EH (cell line): ENCODE data around the gene SYT14.
"Not testable (repeated sequence)": the region's sequence is repeated elsewhere in the genome, so short reads cannot be mapped to it uniquely, and the experiment has no call there.

ENCODE experiments used
- DNase-seq: peaks from one replicate; pipeline ENCODE4 v3.0.0-alpha.2; 2015; ENCODE audit warnings: low read depth

Gene SYT14

DNA sequence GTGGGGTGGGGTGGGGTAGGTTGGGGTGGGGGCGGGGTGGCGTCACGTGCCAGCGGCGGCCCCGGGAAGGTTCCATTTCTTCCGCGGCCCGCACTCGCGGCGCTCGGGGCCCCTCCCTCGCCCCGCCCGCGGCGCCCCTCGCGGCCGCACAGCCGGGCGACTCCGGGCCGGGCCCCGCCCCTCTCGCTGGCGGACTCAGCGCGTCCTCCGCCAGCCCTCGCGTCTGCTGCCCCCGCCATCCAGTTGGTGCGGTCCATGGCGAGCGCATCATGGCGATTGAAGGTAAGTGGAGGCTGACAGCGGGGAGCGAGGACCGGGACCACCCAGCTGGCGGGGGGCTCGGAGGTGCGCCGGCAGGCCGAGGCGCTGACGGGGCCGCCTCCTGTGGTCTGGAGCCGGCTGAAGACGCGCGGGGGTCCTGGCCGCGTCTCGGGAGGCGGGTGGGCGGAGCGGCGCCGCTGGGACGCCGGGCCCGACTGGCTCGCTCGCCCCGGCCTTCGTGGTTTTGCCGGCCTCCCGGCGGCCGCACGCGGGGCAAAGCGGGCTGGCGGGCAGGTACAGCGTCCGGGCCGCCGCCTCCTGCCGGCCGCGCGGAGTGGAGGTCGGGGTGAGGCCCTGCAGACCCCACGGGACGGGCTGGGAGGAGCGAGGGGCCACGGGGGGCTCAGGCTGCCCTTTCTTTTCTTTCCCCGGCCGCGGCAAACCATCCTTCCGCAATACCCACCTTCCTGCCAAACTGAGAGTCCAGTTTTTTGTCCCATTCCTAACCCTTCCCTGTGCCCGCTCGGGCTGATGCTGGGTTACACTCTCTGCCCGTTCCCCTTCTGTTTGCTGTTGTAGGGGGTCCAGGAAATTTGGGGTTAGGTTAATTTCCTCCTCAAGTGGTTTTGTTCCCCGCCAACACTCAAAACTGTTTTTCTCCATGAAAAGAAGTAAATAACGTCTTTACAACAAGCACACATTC is at the start of gene SYT14:
Gene SYT14, plus strand, starts transcription at position 222 of the 964 bp plus-strand sequence. Its CDS starts 48 bp downstream, at position 270.
- peak; percentile 67 for DNase-seq

DNA sequence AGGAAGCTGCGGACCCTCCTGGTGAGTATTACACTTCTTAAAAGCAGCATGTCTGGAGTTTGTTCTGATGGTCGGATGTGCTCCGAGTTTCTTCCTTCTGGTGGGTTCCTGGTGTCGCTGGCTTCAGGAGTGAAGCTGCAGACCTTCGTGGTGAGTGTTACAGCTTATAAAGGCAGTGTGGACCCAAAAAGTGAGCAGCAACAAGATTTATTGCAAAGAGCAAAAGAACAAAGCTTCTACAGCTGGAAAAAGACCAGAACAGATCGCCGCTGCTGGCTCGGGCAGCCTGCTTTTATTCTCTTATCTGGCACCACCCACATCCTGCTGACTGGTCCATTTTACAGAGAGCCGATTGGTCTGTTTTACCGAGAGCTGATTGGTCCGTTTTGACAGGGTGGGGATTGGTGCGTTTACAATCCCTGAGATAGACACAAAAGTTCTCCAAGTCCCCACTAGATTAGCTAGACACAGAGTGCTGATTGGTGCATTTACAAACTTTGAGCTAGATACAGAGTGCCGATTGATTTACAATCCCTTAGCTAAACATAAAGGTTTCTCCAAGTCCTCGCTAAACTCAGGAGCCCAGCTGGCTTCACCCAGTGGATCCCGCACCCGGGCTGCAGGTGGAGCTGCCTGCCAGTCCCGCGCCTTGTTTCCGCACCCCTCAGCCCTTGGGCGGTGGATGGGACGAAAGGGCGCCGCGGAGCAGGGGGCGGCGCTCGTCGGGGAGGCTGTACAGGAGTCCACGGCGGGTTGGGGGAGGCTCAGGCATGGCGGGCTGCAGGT is 49.5 kb upstream of the SYT14 start:
- not testable (repeated sequence) for DNase-seq

DNA sequence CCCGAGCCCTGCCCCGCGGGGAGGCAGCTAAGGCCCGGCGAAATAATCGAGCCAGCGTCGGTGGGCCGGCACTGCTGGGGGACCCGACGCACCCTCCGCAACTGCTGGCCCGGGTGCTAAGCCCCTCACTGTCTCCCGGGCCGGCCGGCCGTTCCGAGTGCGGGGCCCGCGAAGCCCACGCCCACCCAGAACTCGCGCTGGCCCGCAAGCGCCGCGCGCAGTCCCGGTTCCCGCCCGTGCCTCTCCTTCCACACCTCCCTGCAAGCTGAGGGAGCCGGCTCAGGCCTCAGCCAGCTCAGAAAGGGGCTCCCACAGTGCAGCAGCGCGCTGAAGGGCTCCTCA is 49.0 kb upstream of the SYT14 start:
- DNase-seq = no peak

DNA sequence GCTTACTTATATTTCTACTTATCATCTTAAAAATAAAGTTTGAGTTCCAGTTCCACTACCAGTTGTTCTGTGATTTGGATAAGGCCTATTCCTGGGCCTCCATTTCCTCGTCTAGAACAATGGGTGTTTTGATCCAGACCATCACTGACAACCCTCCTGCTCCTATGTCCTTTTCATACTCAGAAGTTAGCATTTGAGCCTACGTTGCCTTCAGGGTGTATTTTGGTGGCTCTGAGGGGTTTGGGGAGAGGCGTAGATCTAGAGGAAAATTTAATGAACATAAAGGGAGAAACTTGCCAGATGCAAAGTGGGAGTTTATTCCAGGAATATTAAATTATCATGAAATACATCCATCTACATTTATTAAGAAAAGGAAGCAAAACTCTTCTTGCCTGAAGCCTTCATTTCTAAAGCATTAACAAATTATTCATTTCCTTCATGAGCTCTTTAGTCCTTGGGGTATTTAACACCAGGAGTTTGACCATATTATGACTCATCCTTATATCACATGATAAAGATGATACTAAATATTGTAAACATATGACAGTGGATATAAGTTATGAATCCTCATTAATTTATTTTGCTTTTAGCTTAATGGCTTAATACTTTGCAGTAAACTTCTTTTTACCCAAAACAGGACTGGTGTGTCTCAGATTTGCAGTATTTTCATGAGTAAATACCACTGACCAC is 47.2 kb upstream of the SYT14 start:
- peak; percentile 59 for DNase-seq

DNA sequence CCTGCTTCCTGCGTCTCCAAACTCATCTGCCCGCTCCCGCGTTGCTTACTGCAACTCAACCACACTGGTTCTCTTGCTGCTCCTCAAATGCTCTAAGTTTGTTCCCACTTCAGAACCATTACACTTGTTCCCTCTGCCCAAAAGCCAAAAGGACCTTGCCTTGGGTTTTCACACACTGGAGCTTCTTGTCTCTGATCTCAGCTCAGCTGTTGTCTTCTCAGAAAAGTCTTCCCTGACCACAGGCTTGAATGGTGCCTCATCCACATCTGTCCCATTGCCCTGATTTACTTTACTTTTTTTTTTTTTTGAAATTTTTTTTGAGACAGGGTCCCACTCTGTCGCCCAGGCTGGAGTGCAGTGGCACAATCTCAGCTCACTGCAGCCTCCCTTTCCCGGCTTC is 44.3 kb upstream of the SYT14 start:
- DNase-seq = no peak

DNA sequence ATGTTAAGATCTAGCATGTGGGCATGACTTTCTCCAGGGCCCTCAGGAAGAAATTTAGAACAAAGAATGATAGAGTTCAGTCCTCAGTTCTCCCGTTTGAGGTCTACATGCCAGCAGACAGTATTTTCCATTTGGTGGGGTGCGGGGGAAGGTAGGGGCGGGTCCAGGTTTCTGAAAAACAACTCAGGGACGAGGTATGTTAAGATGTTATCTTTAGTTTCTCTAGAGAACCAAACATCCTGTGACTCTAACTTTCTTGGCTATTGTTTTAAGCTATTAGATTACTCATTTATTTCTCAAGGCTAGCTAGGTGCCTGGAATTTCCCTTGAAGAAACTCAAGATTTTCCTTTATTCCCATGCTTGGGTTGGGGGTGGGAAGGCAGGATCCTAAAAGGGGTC is 42.3 kb upstream of the SYT14 start:
- peak; percentile 79 for DNase-seq

DNA sequence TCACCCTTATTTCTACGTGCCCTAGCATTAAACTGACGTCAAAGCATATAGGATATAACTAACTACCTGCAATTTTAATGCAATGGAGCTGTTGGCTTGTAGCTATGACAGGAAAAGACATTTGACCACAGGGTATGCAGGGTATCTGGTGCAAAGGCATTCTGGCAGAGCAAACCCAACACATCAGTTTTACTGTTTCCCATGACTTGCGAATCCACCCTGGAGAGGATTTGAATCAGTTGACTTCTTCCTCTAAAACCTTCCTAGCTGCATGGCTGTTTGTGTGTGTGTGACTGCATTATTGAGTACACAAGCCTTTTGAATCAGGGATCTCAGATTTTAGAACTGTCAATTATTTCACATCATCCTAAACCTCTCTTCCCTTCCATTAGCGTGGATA is 41.7 kb upstream of the SYT14 start:
- peak; percentile 49 for DNase-seq

DNA sequence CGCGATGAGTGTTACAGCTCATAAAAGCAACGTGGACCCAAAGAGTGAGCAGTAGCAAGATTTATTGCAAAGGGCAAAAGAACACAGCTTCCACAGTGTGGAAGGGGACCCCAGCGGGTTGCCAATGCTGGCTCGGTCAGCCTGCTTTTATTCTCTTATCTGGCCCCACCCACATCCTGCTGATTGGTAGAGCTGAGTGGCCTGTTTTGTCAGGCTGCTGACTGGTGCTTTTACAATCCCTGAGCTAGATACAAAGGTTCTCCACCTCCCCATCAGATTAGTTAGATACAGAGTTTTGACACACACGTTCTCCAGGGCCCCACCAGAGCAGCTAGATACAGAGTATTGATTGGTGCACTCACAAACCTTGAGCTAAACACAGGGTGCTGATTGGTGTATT is 39.7 kb upstream of the SYT14 start:
- not testable (repeated sequence) for DNase-seq

DNA sequence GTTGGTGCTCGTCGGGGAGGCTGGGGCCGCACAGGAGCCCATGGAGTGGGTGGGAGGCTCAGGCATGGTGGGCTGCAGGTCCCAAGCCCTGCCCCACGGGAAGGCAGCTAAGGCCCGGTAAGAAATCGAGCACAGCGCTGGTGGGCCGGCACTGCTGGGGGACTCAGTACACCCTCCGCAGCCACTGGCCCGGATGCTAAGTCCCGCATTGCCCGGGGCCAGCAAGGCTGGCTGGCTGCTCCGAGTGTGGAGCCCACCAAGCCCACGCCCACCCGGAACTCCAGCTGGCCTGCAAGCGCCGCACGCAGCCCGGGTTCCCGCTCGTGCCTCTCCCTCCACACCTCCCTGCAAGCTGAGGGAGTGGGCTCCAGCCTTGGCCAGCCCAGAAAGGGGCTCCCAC is 39.2 kb upstream of the SYT14 start:
- not testable (repeated sequence) for DNase-seq

DNA sequence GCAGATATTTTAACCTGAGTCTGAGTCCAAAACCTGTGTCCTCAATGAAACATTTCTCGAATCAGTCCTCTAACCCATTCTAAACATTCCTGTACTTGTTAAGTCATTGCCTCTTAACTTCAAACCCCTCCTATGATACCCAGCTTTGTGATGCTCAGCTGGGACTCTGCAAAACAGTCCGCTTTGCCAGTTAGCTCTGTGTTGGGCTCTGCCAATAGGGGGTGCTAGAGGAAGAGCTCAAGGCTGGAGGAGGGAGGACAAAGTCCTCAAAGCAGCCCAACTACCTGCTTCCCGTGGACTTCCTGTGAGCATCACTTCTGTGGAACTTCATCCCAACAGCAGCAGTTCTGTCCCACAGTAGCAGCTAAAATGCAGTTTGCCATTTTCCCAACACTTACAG is 38.1 kb upstream of the SYT14 start:
- peak; percentile 7 for DNase-seq

DNA sequence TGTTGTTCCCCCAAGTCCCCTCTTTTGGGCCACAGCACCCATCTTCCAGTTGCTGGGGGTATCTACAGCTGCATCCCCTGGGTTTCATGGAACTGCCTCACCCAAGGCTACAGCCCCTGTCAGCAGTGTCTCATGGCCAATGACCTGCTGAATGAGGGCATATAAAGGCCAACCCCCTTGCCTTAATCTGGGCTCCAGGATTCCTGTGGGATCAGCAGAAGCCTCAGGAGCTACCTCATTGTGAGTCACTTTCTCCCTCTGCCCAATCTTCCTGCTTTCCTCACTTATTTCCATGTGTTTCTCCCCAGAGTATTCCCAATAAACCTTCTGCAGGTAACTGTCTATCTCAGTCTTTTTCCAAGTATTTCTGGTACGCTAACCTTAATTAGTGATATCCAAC is 37.3 kb upstream of the SYT14 start:
- DNase-seq = peak; percentile 79

DNA sequence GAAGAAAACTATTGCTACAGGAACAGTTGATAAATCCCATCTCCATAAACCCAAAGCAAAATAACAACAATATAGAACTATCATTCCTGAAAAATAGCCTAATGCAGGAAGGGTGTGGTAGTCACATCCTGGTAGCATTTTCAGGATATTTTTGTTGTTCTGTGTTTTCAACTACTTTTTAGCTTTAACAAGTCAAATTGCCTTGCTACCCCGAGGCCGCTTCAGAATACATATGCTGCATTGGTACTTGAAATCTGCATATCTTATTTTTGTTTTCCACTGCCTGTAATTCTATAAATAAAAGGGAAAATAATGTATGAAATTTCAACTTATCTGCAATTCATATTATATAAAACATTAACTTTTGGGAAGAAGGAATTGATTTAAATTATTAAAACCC is 36.8 kb upstream of the SYT14 start:
- DNase-seq = no peak

DNA sequence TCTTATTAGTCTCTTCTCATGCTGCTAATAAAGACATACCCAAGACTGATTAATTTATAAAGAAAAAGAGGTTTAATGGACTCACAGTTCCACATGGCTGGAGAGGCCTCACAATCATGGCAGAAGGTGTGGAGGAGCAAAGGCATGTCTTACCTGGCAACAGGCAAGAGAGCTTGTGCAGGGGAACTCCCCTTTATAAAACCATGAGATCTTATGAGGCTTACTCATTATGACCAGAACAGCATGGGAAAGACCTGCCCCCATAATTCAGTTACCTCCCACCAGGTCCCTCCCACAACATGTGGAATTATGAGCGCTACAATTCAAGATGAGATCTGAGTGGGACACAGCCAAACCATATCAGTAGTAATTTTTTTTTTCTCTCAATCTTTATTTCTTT is 33.2 kb upstream of the SYT14 start:
- DNase-seq = not testable (repeated sequence)

DNA sequence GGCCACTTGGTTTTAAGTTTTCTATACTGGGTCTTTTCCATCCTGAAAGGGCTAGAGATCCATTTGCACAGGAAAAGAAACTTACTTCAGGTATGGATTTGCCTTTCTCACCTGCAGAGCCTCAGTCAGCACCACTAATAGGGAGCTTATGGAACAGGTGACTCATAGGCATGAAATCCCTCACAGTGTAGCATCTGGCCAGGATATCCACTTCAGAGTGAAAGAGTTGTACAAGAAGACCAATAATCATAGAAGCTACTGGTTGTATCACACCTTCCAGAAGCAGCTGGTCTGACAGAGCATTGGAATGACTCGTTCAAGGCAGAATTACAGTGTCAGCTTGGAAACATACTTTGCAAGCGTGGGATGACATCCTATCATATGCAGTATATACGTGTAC is 26.3 kb upstream of the SYT14 start:
- no peak for DNase-seq

DNA sequence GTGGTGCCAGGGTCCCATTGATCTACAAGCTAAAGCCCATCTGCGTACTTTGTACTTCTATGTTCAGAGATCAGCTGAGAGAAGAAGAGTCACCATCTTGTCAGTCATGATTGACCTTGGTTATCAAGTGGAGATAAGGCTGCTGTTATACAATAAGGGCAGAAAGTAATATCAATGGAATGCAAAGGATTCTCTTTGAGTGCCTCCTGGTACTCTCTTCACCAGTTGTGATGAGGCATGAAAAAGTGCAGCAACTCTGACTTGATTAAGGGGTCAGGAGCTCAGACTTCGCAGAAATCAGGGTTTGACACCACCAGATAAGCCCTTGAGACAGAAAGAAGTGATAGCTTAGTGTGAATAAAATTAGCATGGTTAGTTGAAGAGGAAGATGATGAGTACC is 25.7 kb upstream of the SYT14 start:
- DNase-seq = no peak

DNA sequence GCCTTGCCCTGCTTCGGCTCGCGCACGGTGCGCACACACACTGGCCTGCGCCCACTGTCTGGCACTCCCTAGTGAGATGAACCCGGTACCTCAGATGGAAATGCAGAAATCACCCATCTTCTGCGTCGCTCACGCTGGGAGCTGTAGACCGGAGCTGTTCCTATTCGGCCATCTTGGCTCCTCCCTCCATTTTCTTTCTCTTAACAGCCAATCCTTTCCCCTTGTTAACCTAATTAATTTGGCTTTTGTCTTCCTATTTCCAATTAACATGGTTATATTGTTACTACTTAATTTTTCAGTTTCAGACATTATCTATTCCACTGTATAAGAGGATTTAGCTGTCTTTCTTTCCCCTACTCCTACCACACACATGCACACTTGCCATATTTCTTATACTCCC is 18.4 kb upstream of the SYT14 start:
- not testable (repeated sequence) for DNase-seq

DNA sequence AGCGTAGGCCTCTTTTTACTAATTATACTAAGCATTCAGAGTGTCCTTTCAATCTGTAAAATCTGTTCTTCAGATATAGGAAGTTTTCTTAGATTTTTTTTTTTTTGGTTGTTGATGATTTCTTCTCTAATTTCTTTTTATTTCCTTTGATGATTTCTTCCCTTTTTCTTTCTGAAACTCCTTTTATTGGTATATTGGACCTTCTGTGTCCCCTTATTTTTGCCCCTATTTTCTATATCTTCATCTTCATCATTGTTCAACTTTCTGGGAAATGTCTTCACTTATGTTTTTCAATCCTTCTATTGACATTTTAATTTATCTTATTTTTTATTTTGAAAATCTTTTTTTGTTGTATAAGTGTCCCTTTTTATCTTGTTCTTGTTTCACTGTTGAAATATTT is 17.2 kb upstream of the SYT14 start:
- no peak for DNase-seq

DNA sequence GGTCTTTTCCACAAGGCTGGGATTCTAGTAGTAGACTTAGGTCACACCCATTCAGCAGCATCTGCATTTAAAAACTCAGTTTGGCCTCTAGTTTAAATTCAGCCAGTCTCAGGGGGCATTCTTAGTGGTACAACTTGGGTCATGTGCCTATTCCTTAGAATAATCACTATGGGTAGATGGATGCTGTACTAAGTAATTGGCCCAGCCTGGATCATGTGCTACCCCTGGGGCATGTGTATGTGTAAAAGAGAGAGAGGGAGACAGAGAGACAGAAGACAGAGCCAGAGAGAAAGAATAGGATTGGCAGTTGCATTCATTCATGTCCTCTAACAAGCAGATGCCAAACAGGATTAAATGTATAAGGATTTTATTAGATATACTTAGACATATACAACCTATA is 13.6 kb upstream of the SYT14 start:
- no peak for DNase-seq

DNA sequence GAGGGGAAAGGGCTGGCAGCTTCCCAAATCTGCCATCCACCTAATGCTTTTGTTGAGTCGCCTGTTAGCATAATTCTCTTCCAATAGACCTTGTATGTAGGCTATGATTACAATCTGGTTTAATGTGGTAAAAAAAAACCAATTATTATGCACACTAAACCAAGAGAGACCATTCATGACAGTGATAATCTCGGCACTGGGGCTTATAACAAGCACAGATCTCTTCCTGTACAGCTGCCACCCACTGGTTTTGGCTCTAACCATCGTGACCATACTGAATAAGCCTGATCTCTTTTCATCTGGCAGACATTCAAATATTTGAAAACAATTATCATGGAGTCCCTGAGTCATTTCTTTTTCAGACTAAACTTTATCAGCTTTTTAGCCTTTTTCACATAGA is 12.0 kb upstream of the SYT14 start:
- DNase-seq = peak; percentile 88

DNA sequence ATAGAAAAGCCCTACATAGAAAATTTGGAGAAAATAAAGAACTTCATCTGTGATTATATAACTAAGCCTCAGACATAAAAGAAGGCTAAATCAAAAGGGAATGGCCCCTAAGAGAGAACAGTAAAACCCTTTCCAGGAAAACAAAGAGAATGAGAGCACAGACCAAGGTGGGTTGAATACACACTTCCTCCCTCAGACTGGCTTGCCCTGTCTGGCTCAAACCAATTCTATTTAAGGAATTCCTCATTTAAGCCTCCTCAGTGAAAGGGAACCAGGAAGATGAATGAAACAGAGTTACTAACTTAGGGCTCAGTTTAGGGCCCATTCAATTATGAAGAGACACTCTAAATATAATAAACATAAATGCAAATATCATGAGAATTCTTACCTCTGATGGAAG is 10.6 kb upstream of the SYT14 start:
- DNase-seq = no peak

DNA sequence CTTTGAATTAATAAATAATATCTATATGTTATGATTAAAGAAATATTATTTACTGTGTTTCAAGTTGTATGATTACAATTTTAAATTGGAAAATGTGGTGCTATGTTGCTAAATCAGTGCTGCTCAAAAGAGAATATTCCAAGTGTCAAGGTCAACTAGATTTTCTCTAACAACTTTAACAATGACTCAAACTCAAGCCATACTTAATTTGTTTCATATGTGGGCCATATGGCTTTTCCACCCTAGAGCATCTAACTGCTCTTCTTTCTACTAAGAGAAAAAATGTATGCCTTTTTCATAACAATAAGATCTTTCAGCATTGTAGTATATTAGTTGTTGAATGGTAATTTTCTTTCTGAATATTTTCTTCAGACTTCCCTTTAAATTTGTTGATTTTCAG is 8.3 kb upstream of the SYT14 start:
- peak; percentile 25 for DNase-seq

DNA sequence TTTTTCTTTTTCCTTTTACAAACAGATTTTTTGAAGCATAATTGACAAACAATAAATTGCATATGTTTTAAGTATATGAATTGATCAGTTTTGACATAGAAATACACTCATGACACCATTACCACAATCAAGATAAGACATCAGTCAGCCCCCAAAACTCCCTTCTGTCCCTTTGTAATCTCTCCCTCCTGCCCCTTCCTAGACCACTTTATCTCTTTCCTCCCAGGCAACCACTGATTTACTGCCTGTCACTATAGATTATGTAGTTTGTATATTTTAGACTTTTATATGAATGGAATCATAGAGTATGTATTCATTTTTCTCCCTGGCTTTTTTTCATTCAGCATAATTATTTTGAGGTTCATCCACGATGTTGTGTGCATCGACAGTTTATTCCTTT is 6.9 kb upstream of the SYT14 start:
- DNase-seq = no peak

DNA sequence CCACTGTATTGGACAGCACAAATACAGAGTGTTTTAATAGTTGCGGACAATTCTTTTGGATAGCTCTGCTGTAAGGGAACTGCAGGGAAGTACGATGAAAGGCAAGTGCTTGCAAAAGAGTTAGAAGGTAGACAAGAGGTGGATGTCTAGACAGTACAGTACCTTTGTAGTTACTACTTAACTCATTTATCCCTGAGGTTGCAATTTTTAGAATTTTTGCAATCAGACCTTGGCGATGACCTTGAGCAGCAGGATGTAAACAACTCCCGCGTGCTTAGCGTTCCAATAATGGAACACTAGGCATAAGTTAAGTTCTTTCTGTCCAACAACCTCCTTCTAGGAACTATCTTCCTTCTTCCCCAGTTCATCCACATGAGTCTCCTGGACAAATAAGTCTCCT is 1.9 kb upstream of the SYT14 start:
- DNase-seq = no peak
